IMR-90 (cell line): Measurements from ENCODE around the gene TCF25. TPM values are rescaled to one million over a fixed set of nuclear protein-coding genes. Genes with fewer than 3 reads are reported as not detected.

Source experiments
- ATAC-seq: fragments of 200-7000 bp; cut with Tn5 transposase; 2 replicates; pipeline ENCODE4 v1.9.1; 2020; ENCODE audit warnings: low read depth, mild to moderate bottlenecking, moderate library complexity
- BruUV-seq: library from RNA; stranded (reverse); fragments of 400-500 nt; replicated peaks from 2 replicates; lab custom pipeline; 2021; lab: Mats Ljungman, UMichigan
- CTCF ChIA-PET: fragments of 300-600 bp; formaldehyde crosslinking; extraction: SDS; loops from one replicate; lab custom pipeline; 2021; ENCODE audit warnings: antibody characterized with exemption; lab: Yijun Ruan, JAX
- POLR2A ChIA-PET: fragments of 300-600 bp; sonication (Branson Sonifier 250); formaldehyde crosslinking; loops from one replicate; lab custom pipeline; 2022; ENCODE audit warnings: antibody characterized with exemption; ENCODE audit not compliant: unreplicated experiment; lab: Charles Lee
- DNase-seq: peaks from one replicate; pipeline ENCODE4 v3.0.0; 2013
- H2AFZ ChIP-seq: replicated peaks from 2 replicates; pipeline ENCODE3; 2013; ENCODE audit warnings: low read length, mild to moderate bottlenecking; ENCODE audit not compliant: poor library complexity
- H2AK5ac ChIP-seq: 2 replicates; pipeline ENCODE4 v1.6.1; 2013; ENCODE audit warnings: low read depth, low read length, inconsistent platforms
- H2AK9ac ChIP-seq: replicated peaks from 2 replicates; pipeline ENCODE3; 2013; ENCODE audit warnings: mild to moderate bottlenecking, low read depth, low read length, moderate library complexity; ENCODE audit not compliant: poor library complexity
- H2BK120ac ChIP-seq: 2 replicates; pipeline ENCODE4 v1.6.1; 2013; ENCODE audit warnings: low read depth, low read length, inconsistent platforms
- H2BK15ac ChIP-seq: 3 replicates; pipeline ENCODE4 v1.6.1; 2013; ENCODE audit warnings: low read depth, low read length, inconsistent platforms
- H2BK20ac ChIP-seq: 2 replicates; pipeline ENCODE4 v1.6.1; 2013; ENCODE audit warnings: low read depth, mild to moderate bottlenecking, inconsistent platforms, low read length, moderate library complexity
- H2BK5ac ChIP-seq: 2 replicates; pipeline ENCODE4 v1.6.1; 2013; ENCODE audit warnings: mild to moderate bottlenecking, low read depth, low read length, inconsistent platforms; ENCODE audit not compliant: poor library complexity, severe bottlenecking
- H3K14ac ChIP-seq: replicated peaks from 2 replicates; pipeline ENCODE4 v1.6.1; 2013; ENCODE audit warnings: low read depth, low read length, inconsistent platforms
- H3K18ac ChIP-seq: 2 replicates; pipeline ENCODE4 v1.6.1; 2013; ENCODE audit warnings: low read depth, low read length, control low read depth
- H3K23ac ChIP-seq: 2 replicates; pipeline ENCODE4 v1.6.1; 2013; ENCODE audit warnings: low read depth, low read length, inconsistent platforms
- H3K27ac ChIP-seq: 2 replicates; pipeline ENCODE4 v1.5.1; 2013; ENCODE audit warnings: mild to moderate bottlenecking, control low read depth, low read length; ENCODE audit not compliant: insufficient read depth
- H3K27me3 ChIP-seq: 2 replicates; pipeline ENCODE4 v1.6.1; 2013; ENCODE audit warnings: low read length; ENCODE audit not compliant: control insufficient read depth, insufficient read depth
- H3K36me3 ChIP-seq: 2 replicates; pipeline ENCODE4 v1.6.1; 2013; ENCODE audit warnings: low read length, mixed read lengths; ENCODE audit not compliant: control insufficient read depth, insufficient read depth
- H3K4ac ChIP-seq: 2 replicates; pipeline ENCODE4 v1.6.1; 2013; ENCODE audit warnings: low read depth, low read length, inconsistent platforms
- H3K4me1 ChIP-seq: 2 replicates; pipeline ENCODE4 v1.6.1; 2013; ENCODE audit warnings: low read length, mixed read lengths; ENCODE audit not compliant: control insufficient read depth, insufficient read depth
- H3K4me2 ChIP-seq: 2 replicates; pipeline ENCODE4 v1.6.1; 2013; ENCODE audit warnings: low read depth, mild to moderate bottlenecking, control low read depth, low read length, moderate library complexity
- H3K4me3 ChIP-seq: 2 replicates; pipeline ENCODE4 v1.5.1; 2013; ENCODE audit warnings: low read depth, mild to moderate bottlenecking, control low read depth, low read length, moderate library complexity; ENCODE audit not compliant: insufficient read depth
- H3K56ac ChIP-seq: 2 replicates; pipeline ENCODE4 v1.6.1; 2013; ENCODE audit warnings: low read length, inconsistent platforms; ENCODE audit not compliant: insufficient read depth; ENCODE audit errors: extremely low read depth
- H3K79me1 ChIP-seq, 2 experiments: 2 replicates each; pipeline ENCODE4 v1.6.1; 2013; ENCODE audit warnings: low read length in 2 of 2, inconsistent platforms in 1 of 2, low read depth in 1 of 2
- H3K9ac ChIP-seq: 2 replicates; pipeline ENCODE4 v1.6.1; 2013; ENCODE audit warnings: low read depth, low read length, control low read depth
- H3K9me1 ChIP-seq: 2 replicates; pipeline ENCODE4 v1.6.1; 2013; ENCODE audit warnings: low read length, inconsistent platforms; ENCODE audit not compliant: insufficient read depth
- H3K9me3 ChIP-seq: 2 replicates; pipeline ENCODE4 v1.6.1; 2013; ENCODE audit warnings: low read length; ENCODE audit not compliant: control insufficient read depth, insufficient read depth
- H4K20me1 ChIP-seq: 2 replicates; pipeline ENCODE4 v1.6.1; 2013; ENCODE audit warnings: low read length, inconsistent platforms; ENCODE audit not compliant: insufficient read depth
- H4K5ac ChIP-seq: 2 replicates; pipeline ENCODE4 v1.6.1; 2013; ENCODE audit warnings: mild to moderate bottlenecking, low read depth, low read length, control low read depth
- H4K8ac ChIP-seq, 2 experiments: 2 replicates each; pipeline ENCODE4 v1.6.1; 2013; ENCODE audit warnings: low read depth in 2 of 2, low read length in 2 of 2, control low read depth in 1 of 2, inconsistent platforms in 1 of 2
- H4K91ac ChIP-seq: 2 replicates; pipeline ENCODE4 v1.6.1; 2013; ENCODE audit warnings: low read depth, low read length, inconsistent platforms; ENCODE audit not compliant: insufficient read depth
- BHLHE40 ChIP-seq: fragments of 150-350 bp; IDR thresholded peaks from 2 replicates; pipeline ENCODE4 v1.6.1; 2016; ENCODE audit warnings: mild to moderate bottlenecking, low read depth, low read length
- CEBPB ChIP-seq: IDR thresholded peaks from 2 replicates; pipeline ENCODE4 v1.6.1; 2012; ENCODE audit warnings: low read depth, low read length, improper control_type of control experiment
- CHD1 ChIP-seq: IDR thresholded peaks from 2 replicates; pipeline ENCODE4 v1.6.1; 2012; ENCODE audit warnings: low read depth, low read length, improper control_type of control experiment
- FOS ChIP-seq: fragments of 150-350 bp; IDR thresholded peaks from 2 replicates; pipeline ENCODE4 v1.6.1; 2016; ENCODE audit warnings: low read depth, low read length
- MAFK ChIP-seq: IDR thresholded peaks from 2 replicates; pipeline ENCODE4 v1.6.1; 2012; ENCODE audit warnings: low read depth, low read length, improper control_type of control experiment
- MXI1 ChIP-seq: IDR thresholded peaks from 2 replicates; pipeline ENCODE4 v1.6.1; 2012; ENCODE audit warnings: low read depth, mild to moderate bottlenecking, low read length, moderate library complexity, borderline replicate concordance
- NFE2L2 ChIP-seq: fragments of 150-350 bp; IDR thresholded peaks from 2 replicates; pipeline ENCODE4 v1.6.1; 2016; ENCODE audit warnings: low read depth, mild to moderate bottlenecking, low read length
- POLR2A ChIP-seq: IDR thresholded peaks from 2 replicates; pipeline ENCODE4 v1.6.1; 2012; ENCODE audit warnings: mild to moderate bottlenecking, low read depth, low read length
- RAD21 ChIP-seq: IDR thresholded peaks from 2 replicates; pipeline ENCODE4 v1.6.1; 2012; ENCODE audit warnings: low read length, improper control_type of control experiment
- RCOR1 ChIP-seq: IDR thresholded peaks from 2 replicates; pipeline ENCODE4 v1.6.1; 2012; ENCODE audit warnings: mild to moderate bottlenecking, low read length, improper control_type of control experiment; ENCODE audit not compliant: insufficient replicate concordance
- RFX5 ChIP-seq: IDR thresholded peaks from 2 replicates; pipeline ENCODE4 v1.8.0; 2012; ENCODE audit warnings: low read depth, mild to moderate bottlenecking, low read length, moderate library complexity
- SMC3 ChIP-seq: fragments of 150-350 bp; IDR thresholded peaks from 2 replicates; pipeline ENCODE4 v1.6.1; 2016; ENCODE audit warnings: low read depth, mild to moderate bottlenecking, antibody characterized with exemption, low read length, moderate library complexity
- WGBS, 2 experiments: methylation state at CpG; one replicate each; pipeline versions ENCODE4 v1.1.5 to v1.1.7; 2013; ENCODE audit warnings: missing lambda C conversion rate in 2 of 2; ENCODE audit not compliant: insufficient read length in 1 of 2; ENCODE audit errors: extremely low coverage in 2 of 2; 5-methylcytosine and 5-hydroxymethylcytosine counted together
- dilution Hi-C: fragments of 300-500 bp; cut with HindIII; formaldehyde crosslinking; loops from one replicate; pipeline ENCODE4 v1.14.3; 2018; ENCODE audit warnings: low sequenced_read_pairs; ENCODE audit not compliant: unreplicated experiment
- in situ Hi-C: fragments of 300-500 bp; cut with MboI; formaldehyde crosslinking; loops from 3 replicates; pipeline ENCODE4 v1.14.3; 2019; ENCODE audit warnings: low sequenced_read_pairs, inconsistent platforms, mixed read lengths
- intact Hi-C: fragments of 100-400 bp; cut with micrococcal nuclease; formaldehyde crosslinking; loops from 2 replicates; pipeline ENCODE4 v1.10.0; 2022
- polyA plus RNA-seq, 3 experiments: library from polyadenylated mRNA; depleted of rRNA; stranded (reverse); fragments of >200 nt; gene quantifications; 2 replicates each; pipeline ENCODE4 v1.2.3, GENCODE V29; 2012; ENCODE audit warnings: low replicate concordance in 1 of 3
- total RNA-seq: library from RNA; depleted of rRNA; stranded (reverse); fragments of >200 nt; gene quantifications from 2 replicates; pipeline ENCODE4 v1.2.3, GENCODE V29; 2012
- TF ChIP-seq, protein P1 (sequence below): fragments of 150-350 bp; IDR thresholded peaks from 2 replicates; pipeline ENCODE4 v1.6.1; 2017; ENCODE audit warnings: mild to moderate bottlenecking, antibody characterized with exemption, low read length, low read depth
- TF ChIP-seq, protein P2 (sequence below): fragments of 150-350 bp; IDR thresholded peaks from 2 replicates; pipeline ENCODE4 v1.6.1; 2016; ENCODE audit warnings: low read depth, mild to moderate bottlenecking, low read length, moderate library complexity, borderline replicate concordance

Gene TCF25
- total and polyA plus RNA-seq, 2 of the 4 experiments (the other 2 are of a cell fraction), result 127 to 184 TPM

DNA sequence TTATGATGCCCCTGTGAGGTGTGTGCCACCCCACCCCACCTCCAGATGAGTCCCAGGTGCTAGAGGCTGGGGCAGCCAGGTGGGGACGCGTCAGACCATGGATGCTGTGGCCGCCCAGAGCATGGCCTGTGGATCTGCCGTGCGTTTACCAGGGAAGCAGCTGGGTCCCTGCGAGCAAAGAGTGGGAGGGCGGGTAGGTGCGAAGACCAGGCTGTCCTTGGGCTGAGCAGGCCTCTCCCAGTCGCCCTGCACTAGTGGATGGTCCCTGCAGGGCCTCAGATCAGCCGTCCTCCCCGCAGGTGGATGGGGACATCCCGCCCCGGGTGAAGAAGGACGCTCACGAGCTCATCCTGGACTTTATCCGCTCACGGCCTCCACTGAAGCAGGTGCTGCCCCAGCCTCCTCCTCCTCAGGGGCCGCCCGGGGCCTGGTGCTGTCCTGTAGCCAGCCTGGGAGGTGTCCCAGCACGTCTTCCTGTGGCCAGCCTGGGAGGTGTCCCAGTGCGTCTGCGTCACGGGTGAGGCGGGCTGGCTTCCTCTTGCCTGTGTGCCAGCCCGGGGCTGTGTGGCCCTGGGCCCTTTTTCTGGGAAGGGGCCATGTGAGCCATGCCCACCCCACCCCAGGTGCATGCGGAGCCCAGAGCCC lies 18.0 kb upstream of the TCF25 start:
- dilution Hi-C loops, result no loop called here
- no peak overlapping the region for H3K18ac ChIP-seq
- H3K4me3 ChIP-seq, result no peak overlapping the region
- no peak overlapping the region for H2AFZ ChIP-seq
- no peak overlapping the region for H3K4me2 ChIP-seq
- DNase-seq (no peak), ATAC-seq (no peak)
- H4K20me1 ChIP-seq, result no peaks in the 10 kb centered on the region
- H3K9me1 ChIP-seq, result no peaks in the 10 kb centered on the region
- no peak overlapping the region for H4K8ac ChIP-seq
- in situ Hi-C loops, result no loop called here
- no peak overlapping the region for H4K91ac ChIP-seq
- CTCF ChIA-PET, result no interaction called here
- no peak overlapping the region for H3K4ac ChIP-seq
- H2BK15ac ChIP-seq, result no peak overlapping the region
- no peak overlapping the region for H3K27ac ChIP-seq
- H3K4me1 ChIP-seq, result no peaks in the 10 kb centered on the region
- no peak overlapping the region for H4K5ac ChIP-seq
- POLR2A ChIA-PET, result no interaction called here
- H3K9ac ChIP-seq, result no peak overlapping the region
- H2BK5ac ChIP-seq, result no peak overlapping the region
- H2BK20ac ChIP-seq, result no peak overlapping the region
- no TSS peak for BruUV-seq
- no peak overlapping the region for H3K14ac ChIP-seq
- no peak overlapping the region for H2AK9ac ChIP-seq
- H3K27me3 ChIP-seq, result no peaks in the 10 kb centered on the region
- 88% methylated on average over 15 of the region's 26 CpGs; no CpG with 5 or more reads in 1 of the 2 experiments for WGBS, 2 experiments
- no peak overlapping the region for H2BK120ac ChIP-seq
- no peaks in the 10 kb centered on the region for H3K9me3 ChIP-seq
- TF ChIP-seq RFX5, result no peak
- no peak for TF ChIP-seq NFE2L2
- TF ChIP-seq MAFK, result no peak
- no peak for TF ChIP-seq BHLHE40
- no peak for TF ChIP-seq FOS
- no peak for TF ChIP-seq CHD1
- no peak for TF ChIP-seq SMC3
- TF ChIP-seq, protein P1, sequence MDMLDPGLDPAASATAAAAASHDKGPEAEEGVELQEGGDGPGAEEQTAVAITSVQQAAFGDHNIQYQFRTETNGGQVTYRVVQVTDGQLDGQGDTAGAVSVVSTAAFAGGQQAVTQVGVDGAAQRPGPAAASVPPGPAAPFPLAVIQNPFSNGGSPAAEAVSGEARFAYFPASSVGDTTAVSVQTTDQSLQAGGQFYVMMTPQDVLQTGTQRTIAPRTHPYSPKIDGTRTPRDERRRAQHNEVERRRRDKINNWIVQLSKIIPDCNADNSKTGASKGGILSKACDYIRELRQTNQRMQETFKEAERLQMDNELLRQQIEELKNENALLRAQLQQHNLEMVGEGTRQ, result no peak
- no peak for TF ChIP-seq RCOR1
- no peak for TF ChIP-seq RAD21
- TF ChIP-seq, protein P2, sequence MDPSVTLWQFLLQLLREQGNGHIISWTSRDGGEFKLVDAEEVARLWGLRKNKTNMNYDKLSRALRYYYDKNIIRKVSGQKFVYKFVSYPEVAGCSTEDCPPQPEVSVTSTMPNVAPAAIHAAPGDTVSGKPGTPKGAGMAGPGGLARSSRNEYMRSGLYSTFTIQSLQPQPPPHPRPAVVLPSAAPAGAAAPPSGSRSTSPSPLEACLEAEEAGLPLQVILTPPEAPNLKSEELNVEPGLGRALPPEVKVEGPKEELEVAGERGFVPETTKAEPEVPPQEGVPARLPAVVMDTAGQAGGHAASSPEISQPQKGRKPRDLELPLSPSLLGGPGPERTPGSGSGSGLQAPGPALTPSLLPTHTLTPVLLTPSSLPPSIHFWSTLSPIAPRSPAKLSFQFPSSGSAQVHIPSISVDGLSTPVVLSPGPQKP, result no peak
- no peak for TF ChIP-seq POLR2A
- TF ChIP-seq MXI1, result no peak
- TF ChIP-seq CEBPB, result no peak
- no peak overlapping the region for H3K56ac ChIP-seq
- no peaks in the 10 kb centered on the region for H3K36me3 ChIP-seq
- no peaks in the 10 kb centered on the region for H3K79me1 ChIP-seq
- intact Hi-C loops, result no loop called here
- no peak overlapping the region for H2AK5ac ChIP-seq
- no peak overlapping the region for H3K23ac ChIP-seq
